HL-60 (cell line): ENCODE measurements around the gene SYK.

ENCODE experiments used
- CTCF ChIP-seq: IDR thresholded peaks from one replicate; pipeline ENCODE4 v1.5.1; 2011; ENCODE audit warnings: low read length, control low read depth, inconsistent platforms; ENCODE audit not compliant: insufficient read depth
- POLR2AphosphoS5 ChIP-seq: IDR thresholded peaks from 2 replicates; pipeline ENCODE4 v1.6.1; 2012; ENCODE audit warnings: low read depth
- REST ChIP-seq: IDR thresholded peaks from 2 replicates; pipeline ENCODE4 v1.6.1; 2012; ENCODE audit warnings: low read depth; ENCODE audit not compliant: insufficient replicate concordance

GRCh38 chr9:90808890-90809685, 7.5 kb downstream of the SYK start:
- TF ChIP-seq CTCF = no peak
- no peak for TF ChIP-seq REST
- TF ChIP-seq POLR2AphosphoS5 = peak; percentile 44; the same call in 1 of the 2 replicates
